ENCODE data around the gene GALNT11.

GALNT11 gene

DNA sequence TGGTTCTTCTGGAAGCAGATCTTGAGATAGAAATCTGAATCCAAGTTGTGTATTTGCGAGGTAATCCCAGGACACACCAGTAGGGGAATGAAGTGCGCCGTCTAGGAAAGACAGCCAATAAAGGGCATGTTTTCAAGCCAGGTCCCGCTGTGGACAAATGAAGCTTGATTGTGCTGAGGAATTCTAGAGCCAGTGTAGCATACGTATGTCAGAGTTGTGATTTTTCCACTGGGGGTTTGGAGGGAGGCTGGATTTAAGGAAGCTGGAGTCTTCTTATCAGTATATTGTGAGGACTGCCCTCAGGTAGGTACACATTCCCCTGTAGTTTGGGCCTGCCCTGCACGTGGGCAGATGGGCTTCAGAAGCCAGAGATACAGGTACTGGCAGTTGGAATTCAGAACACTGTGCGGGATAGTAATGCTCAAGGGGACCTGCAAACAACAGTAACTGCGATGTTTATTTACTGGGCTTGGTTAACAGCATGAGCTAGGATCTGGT is 50.9 kb downstream of the GALNT11 start:
- DNase-seq = no peak

DNA sequence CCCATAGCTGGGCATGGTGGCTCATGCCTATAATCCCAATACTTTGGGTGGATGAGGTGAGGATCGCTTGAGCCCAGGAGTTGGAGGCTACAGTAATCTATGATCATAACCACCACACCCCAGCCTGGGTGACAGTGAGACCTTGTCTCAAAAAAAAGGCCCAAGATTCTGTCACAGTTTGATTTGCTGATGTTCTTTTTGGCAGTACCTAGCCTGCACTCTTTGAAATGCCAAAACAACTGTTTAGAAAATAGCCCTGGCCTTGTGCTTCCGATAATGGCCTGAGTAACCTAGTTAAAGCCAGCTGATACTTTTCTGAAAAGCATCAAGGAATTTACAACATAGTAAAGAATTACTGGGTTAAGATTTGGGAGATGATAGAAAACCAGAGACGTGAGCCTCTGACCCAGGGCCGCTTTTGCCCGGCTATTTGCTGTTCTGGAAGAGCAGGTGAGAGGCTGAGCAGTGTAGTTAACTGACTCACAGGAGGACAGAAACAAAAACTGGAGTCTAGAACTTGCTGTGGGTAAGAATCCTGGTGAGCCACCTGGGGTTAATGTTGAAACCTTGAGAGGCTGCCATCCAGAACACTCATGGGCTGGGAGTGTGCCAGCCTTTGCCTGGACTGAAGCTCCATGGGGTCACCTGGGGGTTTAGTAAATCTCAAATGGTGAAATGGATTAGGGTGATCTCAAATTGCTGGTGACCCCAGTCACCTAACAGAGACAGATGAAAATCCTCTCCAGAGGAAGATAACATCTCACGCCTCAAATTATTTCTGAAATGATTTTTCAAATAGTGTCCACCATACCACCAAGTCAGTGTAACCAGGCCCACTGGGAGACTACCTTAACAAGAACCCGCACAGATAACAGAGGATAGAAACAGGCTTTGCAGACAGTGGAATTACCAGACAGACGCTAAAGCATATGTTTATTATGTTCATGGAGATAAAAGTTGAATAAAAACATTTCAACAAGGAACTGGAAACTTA is 51.8 kb downstream of the GALNT11 start:
- no peak for DNase-seq

DNA sequence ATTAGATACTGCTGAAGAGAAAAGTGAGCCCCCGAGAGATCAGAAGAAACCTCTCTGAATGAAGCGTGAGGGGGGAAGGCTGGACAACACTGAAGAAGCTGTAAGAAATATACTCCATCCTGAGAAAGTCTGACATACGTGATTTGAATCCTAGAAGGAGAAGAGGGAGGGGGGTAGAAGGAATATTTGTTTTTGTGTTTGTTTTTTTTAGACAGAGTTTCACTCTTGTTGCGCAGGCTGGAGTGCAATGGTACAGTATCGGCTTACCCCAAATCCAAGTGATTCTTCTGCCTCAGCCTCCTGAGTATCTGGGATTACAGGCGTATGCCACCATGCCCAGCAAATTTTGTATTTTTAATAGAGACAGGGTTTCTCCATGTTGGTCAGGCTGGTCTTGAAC is 52.6 kb downstream of the GALNT11 start:
- no peak for DNase-seq

DNA sequence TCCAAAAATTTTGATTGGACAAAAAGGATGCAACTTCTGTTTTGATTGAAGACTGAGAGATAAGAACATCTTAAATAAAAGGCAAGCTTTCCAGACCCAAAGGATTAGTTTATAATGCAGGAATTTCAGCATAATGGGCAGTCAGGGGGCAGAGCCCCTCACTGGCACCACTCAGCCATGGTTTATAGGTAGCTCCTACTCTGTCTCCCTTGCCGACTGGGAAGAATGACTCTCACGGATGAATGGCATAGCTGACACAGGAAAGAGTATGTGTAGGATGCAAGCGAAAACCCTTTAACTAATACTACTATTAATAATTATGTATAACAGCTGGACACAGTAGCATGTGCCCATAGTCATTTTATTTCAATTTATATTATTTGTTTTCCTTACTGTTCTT is 53.3 kb downstream of the GALNT11 start:
- DNase-seq = no peak

DNA sequence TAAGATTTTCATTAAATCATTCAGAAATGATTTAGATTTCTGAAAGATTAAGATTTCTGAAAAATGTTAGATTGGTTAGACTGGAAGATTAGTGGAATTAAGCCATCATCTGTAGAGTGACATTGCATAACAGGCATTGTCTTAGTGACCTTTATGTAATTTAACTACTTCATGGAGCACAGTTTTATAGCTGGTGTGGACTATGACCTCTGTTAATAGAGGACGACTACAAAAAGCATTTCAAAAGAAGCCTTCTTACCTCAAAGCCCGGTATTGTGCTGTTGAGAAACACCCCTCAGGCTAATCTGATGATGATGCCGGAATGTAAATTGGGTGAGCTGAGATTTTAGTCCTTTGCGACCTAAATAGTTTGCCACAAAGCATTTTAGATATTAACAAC is 55.6 kb downstream of the GALNT11 start:
- DNase-seq = no peak

DNA sequence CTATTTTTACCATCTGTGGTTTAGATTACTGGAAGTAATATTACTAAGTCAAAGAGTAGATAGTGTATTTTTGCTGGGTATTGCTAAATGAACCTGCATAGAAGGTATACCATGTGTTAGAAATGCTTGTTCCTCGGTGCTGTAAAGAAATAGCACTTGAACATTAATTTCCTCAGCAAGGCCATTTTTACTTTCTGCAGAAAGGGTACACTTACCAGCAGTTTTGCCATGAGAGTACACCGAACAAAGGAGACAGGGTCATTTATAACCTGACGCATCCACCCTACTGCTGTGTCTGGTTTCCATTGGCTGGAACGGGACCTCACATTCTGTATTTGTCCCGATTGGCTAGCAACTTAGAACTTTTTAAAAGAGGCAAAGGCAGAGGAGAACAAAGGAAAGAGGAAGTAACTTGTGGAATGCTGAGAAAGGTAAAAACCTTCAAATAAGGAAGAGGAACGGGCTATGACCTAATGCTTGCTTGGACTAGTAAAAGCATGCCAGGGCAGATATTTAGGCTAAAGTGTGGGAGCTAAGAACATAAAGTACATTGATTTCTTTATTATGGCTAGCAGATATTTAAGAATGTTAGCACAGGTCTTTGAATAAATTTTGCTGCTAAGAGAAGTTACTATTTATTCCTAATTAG is 56.7 kb downstream of the GALNT11 start:
- DNase-seq = peak; percentile 56

DNA sequence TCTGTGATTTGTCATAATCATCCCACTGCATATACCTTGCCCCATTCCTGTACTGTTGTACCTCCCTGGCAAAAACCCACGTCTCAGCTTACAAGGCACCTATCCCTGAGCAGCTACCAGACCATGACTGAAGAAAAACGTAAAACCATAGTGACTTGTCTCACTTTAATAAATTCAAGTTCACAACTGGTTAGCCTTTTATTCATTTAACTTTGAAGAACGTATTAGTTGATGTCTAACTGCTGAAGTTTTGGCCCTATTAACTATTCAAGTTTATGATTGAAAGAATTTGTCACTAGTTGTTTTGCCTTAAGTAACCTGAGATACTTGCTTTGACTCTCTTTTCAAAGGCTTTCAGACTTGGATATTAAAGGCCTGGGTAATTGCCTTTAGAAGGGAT is 59.7 kb downstream of the GALNT11 start:
- DNase-seq = no peak

DNA sequence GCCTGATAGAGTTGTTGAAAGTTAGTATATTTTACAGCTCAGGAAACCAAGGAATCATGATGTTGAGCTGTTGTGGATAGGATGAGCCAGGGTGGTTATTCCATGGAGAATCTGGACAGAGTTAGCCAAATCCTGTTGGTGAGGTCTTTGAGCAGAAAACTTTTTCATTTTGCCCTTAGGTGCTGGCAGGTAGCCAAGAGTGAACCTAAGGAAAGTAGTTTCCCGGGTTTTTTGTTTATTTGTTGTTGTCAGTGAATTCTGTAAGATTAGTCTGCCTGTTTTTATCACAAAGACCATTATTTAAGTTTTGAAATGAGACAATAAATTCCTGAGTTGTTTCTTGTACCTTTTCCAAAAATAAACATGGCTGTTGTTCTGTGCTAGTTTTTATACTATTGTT is 61.0 kb downstream of the GALNT11 start:
- no peak for DNase-seq

DNA sequence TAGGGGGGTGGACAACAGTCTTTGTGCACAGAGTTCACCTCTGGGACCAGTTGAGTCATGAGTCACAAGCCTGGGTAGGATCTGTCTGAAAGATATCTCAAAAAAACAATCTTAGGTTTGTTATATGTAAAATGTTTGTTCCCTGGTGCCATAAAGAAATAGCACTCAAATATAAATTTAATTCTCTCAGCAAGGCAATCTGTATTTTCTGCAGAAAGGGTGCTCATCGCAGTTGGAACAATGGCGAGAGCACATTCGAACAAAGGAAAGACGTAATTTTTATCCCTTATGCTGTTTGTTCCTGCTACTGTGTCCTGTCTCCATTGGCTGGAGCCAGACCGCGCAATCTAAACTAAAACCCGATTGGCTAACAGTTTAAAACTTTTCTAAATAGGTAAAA is 63.7 kb downstream of the GALNT11 start:
- DNase-seq = no peak

DNA sequence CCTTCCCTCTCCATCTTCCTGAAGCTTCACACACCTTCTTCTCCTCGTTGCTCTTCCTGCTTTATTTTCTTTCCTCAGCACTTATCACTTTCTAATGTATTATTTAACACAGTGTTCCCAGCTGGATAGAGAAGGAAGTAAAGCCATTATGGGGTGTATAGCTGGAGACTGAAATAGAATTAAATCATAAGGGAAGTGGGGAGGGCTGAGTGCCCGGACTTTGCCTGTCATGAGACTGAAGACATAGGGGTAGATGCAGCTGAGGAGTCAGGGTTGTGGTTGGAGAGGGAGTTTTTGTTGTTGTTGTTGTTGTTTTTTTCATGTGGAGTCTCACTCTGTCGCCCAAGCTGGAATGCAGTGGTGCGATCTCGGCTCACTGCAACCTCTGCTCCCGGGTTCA is 65.3 kb downstream of the GALNT11 start:
- no peak for DNase-seq

DNA sequence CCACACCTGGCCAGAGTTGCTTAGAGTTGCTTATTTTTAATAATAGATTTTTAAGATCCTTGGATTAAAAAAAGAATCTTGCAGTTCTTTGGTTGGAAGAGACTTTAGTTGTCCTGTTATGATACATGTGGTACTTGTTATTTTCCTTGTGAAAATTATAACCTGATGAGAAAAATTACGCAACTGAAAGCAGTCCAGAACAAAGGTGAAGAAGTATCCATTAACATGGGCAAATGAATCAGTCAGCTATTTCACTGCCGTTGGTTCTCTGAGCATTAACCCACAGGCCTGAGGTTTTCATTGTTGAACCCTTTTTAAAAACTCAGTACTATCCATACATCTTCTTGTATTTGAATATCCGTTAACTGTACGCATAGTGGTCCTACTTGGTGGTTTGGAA is 68.2 kb downstream of the GALNT11 start:
- DNase-seq = no peak

DNA sequence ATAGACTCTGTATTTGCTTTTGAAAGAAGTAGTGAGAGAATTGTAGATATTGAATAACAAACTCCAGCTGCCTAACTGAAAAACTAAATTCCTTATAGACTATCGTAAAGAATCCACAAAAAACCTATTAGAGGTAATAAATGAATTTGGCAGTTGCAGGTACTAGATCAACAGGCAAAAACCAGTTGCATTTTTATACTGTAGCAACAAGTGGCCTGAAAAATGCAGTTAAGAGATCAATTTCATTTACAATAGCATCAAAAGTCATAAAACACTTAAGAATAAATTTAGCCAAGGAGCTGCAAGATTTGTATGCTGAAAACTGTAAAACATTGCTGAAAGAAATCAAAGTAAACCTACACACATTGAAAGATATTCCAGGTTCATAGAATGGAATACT is 70.3 kb downstream of the GALNT11 start:
- no peak for DNase-seq

DNA sequence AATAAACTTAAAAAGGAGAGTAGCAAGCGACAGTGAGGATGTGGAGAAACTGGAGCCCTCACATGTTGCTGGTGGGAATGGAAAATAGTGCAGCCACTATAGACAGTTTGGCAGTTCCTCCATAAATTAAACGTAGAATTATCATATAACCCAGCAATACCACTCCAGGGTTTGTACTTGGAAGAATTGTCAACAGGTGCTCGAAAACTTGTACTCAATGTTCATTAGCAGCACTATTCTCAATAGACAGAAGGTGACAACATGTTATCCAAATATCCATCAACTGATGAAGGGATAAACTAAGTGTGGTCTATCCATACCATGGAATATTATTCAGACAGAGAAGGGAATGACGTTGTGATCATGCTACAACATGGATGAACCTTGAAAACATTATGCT is 71.9 kb downstream of the GALNT11 start:
- no peak for DNase-seq

DNA sequence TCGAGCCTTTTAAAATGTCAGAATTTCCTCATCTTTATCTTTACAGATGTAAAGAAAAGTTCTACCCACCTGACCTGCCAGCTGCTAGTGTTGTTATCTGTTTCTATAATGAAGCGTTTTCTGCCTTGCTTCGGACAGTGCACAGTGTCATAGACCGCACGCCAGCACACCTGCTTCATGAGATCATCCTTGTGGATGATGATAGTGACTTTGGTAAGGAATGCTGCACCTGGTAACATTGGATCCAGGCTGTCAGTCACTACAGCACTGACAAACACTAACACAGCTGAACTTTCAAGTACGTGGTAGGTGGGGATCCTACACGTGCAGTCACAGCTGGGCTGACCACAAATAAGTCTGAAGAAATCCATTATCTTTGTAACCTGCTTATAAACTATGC is 77.6 kb downstream of the GALNT11 start:
- no peak for DNase-seq

DNA sequence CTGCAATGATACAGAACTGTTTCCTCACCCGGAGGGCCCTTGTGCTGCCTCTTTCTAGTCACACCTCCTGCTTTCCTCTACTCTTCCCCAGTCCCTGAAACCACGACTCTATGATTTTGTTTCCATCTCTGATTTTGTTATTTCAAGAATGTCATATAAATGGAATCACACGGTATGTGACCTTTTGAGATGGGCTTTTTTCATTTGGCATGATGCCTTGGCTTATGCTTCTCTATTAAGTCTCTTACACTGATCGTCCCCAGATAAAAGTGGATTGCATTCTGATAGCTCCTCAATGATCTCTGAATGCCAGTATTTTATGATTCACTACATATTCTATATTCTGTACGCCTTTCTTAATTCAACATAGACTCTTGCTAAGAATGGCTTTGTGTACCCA is 78.2 kb downstream of the GALNT11 start:
- no peak for DNase-seq

DNA sequence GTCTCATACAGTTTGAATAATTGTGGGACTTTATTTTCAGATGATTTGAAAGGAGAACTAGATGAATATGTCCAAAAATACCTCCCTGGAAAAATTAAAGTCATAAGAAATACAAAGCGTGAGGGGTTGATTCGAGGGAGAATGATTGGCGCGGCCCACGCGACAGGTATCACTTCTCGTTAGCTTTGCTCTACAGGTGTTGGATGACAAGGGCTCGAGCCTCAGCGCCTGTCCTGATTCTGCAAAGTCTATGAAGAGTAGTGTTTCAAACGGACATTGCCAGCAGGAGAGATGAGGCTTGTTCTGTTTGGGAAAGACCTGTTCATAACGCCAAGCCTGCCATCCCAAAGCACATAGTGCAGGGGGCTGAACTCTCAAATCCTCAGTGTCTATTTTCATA is 79.7 kb downstream of the GALNT11 start:
- DNase-seq = no peak

DNA sequence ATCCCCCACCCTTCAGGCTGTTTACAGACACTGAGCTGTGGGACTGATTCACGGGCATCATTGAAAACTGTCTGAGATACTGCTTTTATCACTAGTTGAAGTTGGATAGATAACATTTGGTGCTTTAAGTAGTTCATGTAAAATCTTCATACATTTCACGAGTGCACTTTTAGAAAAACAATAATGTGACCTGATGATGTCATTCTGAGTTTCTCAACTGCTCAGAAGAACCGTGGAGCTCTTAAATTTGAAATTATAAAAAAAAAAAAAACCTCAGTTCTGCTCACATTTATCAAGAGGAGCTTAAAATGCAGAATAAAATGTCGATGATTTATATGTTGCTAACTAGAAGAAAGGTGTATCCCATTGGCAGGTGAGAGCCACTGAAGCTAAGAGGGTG is 81.5 kb downstream of the GALNT11 start:
- DNase-seq = no peak

DNA sequence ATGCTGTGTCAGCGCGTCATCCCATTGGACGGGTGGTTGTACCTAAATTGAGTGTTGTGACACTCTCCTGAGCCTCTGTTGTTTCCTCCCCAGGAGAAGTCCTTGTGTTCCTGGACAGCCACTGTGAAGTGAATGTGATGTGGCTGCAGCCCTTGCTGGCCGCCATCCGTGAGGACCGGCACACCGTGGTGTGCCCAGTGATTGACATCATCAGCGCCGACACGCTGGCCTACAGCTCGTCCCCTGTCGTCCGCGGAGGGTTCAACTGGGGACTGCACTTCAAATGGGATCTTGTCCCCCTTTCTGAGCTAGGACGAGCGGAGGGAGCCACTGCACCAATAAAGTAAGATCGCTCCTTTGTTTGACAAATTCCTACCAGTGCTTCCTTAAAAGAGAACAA is 82.5 kb downstream of the GALNT11 start:
- DNase-seq = no peak

DNA sequence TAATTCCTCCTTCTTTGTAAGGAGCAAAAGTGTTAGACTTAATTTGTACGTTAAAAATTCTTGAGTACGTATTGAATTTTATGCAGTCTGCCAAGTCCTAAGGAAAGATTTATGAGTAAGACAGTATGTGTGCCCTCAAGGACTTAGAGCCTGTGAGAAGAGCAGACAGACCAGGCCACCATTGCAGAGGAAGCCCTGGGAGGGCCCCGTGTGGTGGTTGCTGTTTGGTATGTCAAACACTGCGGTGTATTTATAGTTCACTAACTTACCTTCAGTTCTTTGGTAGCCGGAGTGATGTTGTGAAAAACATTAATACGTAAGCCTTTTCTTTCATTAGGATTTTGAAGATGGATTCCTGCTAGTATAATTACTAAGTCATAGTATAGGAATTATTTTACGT is 82.9 kb downstream of the GALNT11 start:
- no peak for DNase-seq

DNA sequence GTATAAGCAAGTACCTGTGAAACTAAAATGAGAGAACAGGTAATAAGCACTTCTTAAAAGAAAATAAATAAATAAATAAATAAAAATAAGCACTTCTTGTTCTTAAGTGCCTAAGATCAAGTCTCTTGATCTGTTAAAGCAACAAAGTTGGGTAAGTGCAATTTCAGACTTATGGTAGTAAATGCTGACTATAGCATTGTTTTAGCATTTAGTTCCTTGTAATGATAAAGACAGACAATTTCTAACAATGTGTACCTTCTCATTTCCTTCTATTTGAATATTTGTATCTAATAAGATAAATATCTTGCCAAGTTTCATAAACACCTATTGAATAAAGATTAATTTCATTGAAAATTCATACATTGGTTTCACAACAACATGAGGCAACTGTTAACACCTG is 87.4 kb downstream of the GALNT11 start:
- no peak for DNase-seq

DNA sequence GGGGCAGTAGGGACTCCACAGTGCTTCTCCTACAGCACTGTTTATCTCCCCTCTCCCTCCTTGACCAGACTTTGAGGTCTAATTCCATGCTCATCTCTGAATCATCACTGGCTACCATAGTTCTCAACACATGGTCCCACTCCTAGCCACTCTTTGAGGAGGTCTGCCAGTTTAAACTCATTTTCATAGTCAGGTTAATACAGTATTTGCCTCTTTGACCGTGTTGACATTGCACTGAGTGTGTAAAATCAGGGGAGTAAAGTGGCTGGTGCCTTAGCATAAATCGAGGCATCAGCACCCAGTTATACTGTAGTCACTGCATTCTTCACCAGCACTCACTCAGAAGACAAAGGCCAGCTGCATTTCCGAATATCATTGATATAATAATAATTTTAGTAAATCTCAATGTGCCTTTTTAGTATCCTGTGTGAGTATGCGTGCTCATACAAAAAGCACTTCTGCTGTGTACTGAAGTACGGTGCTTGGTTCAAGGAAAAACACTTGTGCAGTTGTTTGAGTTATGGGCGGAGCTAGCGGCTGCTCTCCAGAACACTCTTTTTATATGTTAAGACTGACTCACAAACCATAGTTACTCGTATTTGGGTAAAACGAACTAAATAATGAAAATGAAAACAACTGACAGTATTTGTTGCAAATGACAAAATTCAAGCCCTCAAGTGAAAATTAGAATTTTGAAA is 89.7 kb downstream of the GALNT11 start:
- no peak for DNase-seq

DNA sequence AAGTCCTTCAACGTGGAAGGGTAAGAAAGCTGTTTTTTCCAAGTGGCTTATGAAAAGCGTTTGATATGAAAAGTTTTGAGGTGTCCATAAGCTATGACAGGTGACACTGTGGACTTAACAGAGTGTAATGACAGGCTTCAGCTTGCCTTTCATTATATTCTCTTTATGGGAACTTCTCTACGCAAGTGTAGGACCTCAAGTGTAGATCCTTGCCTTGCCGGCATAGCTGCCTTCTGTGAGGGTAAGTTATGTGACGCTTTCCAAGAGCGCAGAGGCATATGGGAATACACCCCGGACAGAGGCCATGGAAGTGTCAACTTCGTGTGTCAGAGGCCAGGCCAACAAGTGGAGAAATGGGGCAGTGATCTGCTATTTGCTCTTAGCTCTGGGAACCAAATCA is 91.9 kb downstream of the GALNT11 start:
- no peak for DNase-seq

DNA sequence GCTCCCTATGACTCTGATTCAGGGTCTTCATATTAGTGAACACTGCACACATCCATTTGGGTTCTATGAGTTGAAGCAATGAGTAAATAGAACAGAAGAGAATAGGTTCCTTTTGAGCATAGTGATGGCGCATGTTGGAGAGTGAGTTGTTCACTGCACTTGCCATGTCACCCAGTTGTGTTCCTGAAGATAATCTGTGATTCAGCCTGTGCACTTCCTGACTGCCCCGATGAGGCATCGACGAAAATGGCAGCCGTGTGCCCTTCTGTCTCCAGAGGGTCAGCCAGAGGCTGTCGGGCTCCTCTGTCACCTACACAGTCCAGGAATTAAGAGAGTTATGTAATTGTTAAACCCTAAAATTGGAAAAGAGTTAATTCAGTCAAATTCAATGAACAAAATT is 94.7 kb downstream of the GALNT11 start:
- DNase-seq = no peak

DNA sequence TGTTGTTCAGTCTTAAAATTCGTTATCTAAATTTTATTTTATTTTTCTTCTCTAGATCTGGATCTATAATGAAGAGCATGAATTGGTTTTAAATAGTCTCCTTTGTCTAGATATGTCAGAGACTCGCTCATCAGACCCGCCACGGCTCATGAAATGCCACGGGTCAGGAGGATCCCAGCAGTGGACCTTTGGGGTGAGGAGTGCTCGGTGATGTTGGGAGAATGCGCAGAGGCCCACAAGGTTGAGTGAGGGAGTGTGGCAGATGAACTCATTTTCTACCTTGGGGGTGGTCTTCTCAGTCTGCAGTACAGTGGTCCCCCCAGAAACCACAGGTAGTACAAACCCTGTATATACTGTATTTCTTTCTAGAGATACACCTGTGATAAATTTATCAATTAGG is 95.3 kb downstream of the GALNT11 start:
- no peak for DNase-seq
